Fibroblast of upper back skin (primary cell): ENCODE data around the gene TRHDE.
A peak's percentile ranks its signal among the peaks of the same experiment; 100 is the strongest.
"Not testable (repeated sequence)": the region's sequence is repeated elsewhere in the genome, so short reads cannot be mapped to it uniquely, and the experiment has no call there.

ENCODE experiments used
- DNase-seq: peaks from one replicate; pipeline ENCODE4 v3.0.0-alpha.2; 2013

TRHDE gene

DNA sequence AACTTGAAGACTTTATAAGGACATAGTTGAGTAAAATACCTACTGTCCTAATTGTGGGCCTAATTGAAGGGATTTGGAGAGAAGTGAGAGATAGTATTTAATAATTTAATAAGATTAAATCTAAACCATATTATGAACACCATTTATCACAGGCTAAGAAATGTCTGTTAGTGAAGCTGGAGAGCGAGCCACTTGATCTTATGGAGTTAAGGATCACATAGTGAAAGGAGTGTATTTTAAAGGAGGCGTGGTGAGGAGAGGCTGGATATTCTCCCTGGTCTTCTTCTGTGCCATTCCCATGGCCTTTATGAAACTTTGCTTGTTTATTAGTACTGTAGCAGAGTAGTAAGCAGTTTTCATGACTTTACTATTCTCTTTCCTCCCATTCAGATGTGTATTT is 172.4 kb downstream of the TRHDE start:
- DNase-seq, result no peak

DNA sequence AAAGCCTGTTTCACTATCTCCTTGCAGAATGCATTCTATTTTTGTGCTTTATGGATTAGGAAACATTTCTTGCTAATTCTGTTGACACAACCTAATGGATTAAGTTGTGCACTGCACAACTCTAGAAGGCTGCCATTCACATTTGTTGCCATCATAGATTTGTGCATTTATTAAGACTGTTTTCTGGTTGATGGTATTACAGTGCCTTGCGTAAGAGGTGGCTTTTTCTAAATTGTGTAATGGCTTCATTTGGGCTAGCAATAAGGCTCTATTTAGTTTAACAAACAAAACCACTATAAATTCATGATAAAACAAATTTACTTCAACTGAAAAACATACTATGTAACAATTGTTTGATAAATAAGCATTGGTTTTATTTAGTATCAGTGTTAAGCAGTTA is 175.9 kb downstream of the TRHDE start:
- DNase-seq, result no peak

DNA sequence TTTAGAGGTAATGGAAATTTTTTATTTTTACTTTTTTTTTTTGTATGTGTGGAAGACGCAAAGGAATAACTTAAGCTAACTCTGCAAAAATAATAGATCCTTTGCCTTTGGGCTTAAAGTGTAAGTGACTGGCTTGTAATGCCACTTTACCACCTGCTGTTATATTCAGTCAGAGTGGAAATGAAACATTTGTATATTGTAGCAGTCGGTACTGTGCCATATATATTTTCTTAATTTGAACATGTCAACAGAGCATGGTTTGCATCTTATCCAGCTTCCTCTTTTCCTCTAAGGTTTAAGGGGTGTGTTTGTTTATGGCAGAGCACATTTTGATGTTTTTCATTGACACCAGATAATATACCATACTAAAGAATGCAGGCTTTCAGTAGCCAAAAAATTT is 176.6 kb downstream of the TRHDE start:
- DNase-seq, result no peak

DNA sequence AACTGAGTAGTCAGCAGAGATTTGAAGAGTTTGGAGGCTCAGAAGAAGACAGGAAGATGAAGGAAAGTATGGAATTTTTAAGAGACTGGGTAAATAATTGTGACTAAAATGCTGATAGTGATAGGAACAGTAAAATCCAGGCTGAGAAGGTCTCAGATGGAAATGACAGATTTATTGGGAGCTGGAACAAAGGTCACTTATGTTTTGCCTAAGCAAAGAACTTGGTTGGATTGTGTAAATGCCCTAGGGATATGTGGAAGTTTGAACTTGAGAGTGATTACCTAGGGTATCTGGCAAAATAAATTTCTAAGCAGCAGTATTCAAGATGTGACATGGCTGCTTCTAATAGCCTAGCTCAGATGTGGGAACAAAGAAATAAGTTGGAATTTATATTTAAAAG is 180.9 kb downstream of the TRHDE start:
- no peak for DNase-seq

DNA sequence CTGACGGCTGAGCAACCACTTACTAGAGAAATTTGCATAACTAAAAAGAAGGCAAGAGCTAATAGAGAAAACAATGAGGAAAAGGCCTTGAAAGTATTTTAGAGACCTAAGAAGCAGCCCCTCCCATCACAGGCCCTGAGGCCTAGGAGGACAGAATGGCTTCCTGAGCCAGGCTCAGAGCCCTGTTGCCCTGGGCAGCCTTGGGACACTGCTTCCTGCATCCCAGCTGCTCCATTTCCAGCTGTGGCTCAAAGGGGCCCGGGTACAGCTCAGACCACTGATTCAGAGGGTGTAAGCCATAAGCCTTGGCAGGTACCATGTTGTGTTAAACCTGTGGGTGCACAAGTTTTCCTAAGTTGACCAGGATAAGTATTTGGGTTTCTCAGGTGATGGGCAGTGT is 181.4 kb downstream of the TRHDE start:
- no peak for DNase-seq

DNA sequence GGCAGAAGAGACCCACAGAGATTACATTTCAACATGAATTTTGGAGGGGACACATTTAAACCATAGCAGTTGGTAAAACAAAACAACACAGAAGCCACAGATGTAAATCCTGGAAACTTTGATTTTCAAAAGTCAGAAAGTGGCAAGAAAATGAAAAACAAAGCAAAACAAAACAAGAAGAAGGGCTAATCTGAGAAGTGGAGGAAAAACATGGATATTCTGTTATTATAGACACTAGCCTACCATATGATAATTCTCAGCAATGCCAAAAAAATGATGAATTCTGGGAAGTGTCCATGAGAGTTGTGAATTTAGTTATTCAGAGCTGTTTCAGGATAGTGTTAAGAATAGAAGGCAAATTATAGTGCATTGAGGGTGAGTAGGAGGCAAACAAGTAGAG is 192.3 kb downstream of the TRHDE start:
- DNase-seq, result no peak

DNA sequence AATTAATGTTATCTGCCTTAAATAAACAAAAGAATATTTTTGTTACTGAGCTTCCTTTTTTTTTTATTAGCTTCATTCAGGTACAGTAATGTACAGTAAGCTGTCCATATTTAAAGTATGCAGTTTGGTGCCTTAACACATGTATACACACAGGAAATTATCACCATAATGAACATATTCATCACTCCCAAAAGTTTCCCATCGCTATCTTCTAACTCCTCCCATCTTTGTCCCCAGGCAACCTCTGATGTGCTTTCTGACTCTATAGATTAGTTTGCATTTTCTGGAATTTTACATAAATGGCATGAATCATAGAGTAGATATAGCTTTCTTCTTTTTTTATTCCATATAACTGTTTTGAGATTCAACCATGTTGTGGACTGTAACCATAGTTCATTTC is 193.0 kb downstream of the TRHDE start:
- no peak for DNase-seq

DNA sequence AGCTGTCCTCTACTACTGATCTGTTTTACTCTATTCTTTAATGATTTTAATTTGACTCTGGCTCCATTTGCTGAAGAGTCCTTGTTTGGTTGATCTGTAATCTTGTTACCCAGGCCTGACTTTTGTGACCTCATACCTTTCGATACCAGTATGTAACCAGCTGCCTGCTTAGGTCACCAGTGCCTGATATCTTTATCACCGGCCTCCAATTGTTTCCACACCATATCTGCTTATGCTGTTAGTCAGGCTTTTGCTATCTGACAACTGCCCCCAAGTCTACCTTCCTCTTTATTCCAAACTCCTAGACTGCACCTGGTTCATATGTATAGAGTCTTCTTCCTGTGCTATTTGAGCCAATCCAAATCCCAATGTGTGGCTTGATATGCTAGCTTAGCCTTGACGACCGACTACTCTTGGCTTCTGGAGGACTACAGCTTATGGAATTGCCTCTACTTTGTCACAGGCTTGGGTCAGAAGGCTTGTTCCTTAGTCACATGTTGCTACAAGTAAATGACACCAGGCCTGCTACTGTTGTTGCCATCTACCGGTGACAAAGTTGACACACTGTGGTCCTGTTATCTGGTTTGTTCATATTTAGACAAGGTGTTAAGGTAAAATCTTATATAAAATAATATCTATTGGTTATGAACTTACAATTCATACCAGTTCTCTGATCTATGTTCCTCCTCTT is 193.9 kb downstream of the TRHDE start:
- no peak for DNase-seq

DNA sequence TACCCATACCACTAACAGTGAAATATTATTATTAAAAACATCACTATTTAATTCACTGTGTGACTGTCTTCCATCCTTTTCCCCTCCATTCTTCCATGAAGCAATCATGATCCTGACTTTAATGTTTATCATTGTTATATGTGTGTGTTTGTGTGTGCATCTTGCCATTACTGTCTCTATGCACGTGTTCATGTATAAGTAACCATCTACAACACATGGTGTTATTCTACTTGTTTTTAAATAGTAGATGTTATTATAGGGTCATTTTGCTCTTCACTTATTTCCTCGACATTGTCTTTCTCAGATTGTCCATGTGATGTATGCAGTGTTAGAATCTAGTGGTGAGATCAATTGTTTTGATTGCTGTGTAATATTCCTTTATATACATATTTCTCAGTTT is 195.8 kb downstream of the TRHDE start:
- no peak for DNase-seq

DNA sequence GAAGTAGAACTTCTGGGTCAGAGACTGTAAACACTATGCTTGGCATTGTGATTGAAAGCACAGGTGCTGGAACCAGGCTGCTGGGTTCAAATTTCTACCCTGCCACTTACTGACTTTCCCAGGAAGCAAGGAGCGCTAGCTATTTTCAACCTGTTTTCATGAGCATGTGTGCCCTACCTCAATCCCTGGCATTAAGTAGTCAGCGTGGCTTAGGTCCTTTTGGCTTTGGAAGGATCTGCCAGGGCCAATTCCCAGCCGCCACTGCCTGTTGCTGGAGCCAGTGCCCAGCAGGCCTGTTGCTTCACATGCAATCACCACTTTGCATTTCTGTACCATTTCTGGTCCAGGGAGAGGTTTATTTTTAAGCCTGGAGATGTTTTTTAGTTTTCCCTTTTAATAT is 196.3 kb downstream of the TRHDE start:
- DNase-seq, result no peak

DNA sequence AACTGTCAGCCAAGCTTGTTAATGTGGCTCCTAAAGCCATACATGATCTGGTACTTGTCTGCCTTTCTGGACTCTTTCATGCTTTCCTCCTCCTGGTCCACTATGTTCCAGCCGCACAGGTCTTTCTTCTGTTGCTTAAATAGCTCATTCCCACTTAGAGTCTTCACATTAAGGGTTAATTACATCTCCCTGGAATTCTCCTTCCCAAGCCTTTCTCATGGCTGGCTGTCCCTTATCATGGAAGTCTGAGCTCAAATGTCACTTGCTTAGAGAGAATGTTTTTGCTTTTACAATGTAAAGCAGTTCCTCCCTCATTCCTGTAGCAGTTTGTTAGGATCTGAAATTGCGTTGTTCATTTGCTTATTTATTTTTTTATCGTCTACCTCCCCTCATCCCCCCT is 199.6 kb downstream of the TRHDE start:
- DNase-seq, result no peak

DNA sequence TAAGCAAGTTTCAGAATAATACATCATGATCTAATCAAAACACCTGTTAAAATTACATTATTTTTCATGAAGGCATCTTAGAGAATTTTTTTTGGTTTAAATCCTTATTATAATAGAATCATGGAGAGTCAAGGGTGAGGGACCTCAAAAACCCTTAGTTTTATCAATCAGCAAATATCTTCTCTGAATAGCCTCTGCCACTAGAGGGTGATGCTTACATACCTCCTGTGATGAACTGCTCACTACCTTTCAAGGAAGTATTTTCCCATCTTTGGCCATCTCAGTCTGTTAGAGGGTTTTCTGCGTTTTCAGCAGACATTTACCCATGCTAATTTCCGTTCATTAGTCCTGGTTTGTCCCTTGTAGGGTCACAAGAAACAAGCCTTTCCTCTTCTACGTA is 200.2 kb downstream of the TRHDE start:
- no peak for DNase-seq

DNA sequence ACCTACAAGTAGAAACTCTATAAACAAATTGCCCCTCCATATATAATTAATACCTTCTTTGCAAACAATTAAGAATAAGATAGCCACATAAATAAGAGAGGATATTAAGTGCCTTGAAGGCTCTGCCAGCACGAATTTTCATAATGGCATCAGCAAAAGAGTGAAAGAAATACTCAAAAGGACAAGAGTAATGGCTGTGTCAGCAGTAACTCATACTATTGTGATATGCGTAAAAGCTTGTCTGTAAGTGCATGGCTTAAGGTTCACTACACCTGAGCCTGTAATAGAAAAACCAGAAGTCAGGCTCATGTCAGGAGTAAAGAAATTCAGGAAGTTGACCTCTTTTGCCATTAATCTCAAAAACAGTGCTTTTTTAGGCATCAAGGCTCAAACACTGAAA is 204.1 kb downstream of the TRHDE start:
- DNase-seq, result no peak

DNA sequence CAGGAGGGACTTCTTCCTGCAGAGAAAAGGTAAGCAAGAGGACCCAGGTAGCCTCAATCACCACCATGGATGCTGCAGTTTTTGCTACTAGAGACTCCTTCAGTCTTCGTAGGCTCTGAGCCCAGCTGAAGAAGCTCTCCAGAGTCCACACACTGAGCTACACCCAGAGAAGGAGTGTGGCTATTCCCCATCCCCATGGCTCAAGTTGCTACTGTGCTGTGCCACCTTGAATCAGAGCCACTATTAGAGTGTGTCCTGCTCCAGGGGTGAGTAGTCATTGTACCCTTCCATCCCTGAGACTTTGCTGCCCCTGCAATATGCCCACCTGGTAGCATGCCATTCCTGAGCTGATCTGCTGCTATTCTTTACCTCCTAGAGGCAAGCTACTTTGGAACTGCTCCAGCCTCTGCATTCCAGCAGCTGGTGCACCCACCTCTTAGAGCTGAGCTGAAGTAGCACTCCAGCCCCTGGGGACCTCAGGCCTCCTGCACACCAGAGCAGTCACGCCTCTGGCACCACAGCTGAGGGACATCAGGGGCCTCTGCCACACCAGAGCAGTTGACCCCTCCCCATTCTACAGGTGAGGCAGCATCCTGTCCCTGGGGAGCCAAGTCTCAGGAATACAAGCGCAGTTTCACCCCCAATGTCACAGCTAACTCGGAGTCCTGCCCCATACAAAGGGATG is 213.0 kb downstream of the TRHDE start:
- DNase-seq, result no peak

DNA sequence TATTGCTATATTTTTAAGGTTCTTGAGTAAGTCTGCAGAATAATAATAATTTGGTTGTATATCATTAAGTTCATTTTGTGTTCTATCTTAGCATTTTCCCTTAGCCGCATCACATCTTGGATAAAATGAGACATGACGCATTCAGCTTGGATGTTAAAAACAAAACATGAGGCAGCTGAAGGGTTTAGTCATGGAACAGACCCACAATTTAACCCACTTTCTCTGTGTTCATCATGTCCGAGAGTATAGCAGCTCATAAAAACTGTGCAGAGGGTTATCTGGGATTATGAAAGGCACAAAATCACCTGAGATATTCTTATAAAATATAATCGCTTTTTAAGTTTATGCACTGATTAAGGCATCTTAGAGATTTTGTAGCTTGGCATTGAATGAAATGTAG is 219.3 kb downstream of the TRHDE start:
- DNase-seq, result peak; percentile 61

DNA sequence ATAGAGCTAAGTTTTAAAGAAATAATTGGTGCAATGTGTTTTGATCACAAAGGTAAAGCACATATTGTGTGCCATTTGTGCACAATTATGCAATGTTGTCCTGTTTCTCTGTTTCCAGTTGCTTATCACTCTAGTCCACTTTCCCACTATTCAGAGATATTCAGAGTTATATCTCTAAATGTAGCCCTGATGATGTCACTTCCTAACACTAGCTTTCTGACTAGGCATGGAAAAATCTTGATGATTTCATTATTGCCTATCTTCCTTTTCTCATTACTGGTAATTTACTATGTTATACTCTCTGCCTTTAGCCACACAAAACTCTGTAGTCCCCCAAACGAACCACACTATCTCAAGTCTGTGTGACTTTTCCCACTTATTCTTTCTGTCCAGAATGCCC is 221.2 kb downstream of the TRHDE start:
- DNase-seq, result peak; percentile 8

DNA sequence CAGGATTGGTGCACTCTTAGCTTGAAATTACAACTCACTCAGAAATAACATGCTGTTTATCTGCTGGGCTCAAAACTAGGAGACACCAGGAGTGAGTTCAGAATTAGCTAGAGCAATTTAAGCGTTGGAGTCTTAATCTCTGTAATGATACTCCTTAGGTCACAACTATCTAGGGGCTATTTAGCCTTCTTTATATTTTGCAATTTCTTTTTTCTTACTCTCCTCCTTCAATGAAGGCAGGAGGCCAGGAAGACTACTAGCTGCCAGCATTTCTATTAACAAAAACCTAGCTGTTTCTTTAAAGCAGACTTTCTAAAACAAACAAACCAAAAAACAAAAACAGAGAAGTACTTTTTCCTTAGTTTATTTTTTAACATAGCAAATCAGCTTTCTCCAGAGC is 226.2 kb downstream of the TRHDE start:
- no peak for DNase-seq

DNA sequence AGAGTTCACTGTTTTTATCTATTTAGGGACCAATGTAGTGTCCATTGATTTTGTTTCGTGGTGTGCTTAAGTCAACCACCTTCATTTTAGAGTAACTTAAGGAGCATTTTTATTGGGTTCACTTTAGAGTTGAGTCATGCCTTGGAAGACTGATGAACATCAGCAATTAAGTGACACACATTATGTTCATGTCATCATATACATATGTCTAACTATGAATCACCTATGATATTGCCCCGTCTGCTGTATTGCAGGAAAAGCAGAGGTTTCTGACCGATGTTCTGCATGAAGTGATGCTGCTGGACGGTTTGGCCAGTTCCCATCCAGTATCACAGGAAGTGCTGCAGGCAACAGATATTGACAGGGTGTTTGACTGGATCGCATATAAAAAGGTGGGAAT is 227.1 kb downstream of the TRHDE start:
- peak; percentile 25 for DNase-seq

DNA sequence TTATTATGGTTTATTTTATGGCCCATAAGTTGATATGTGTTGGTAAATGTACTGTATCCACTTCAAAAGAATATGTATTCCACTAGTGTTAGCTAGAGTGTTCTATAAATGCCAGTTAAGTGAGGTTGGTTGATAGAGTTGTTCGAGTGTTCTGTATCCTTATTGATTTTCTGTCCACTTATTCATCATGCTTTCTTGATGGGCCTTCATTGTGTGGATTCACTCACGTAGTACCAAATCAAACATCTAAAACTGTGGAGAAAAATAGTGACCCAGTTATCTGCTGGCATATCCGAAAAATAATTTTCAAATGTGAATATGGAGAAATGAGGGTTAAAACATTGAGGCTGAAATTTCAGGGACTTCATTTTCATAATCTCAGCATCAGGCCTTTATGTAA is 230.4 kb downstream of the TRHDE start:
- DNase-seq, result no peak

DNA sequence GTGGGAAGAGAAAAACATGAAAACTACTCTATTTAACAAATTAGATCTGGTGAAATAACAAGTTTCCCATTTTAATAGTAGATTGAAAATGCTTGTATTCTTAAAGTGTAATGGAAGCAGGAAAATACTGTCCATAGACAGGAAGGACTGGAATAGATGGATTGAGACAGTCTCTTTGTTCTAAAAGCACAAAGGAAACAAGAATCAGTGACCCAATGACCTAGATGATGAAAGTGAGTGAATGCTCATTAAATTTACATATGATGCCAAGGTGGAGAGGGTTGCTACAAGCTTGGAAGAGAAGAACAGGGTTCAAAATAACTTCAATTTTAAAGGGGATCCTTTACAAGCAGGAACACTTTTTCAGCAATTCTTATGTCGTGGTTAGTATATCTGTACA is 233.1 kb downstream of the TRHDE start:
- DNase-seq, result no peak

DNA sequence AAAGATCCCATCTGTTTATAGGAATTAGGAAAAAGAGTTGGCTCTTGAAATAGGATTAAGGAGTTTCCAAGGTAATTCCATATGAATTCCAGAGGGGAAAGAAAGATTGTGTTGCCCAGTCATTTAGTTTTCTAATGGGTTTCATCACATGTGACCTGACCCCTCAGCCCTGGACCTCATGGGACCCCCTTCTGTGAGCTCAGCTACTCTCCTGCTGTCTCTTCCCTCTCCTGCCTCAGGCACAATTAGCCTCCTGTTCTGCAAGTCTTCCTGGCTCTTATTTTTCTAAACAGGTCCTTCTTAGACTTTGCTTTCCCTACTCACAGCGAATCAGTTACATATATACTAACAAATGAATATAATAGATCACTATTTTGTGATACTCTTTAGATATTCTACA is 237.7 kb downstream of the TRHDE start:
- no peak for DNase-seq

DNA sequence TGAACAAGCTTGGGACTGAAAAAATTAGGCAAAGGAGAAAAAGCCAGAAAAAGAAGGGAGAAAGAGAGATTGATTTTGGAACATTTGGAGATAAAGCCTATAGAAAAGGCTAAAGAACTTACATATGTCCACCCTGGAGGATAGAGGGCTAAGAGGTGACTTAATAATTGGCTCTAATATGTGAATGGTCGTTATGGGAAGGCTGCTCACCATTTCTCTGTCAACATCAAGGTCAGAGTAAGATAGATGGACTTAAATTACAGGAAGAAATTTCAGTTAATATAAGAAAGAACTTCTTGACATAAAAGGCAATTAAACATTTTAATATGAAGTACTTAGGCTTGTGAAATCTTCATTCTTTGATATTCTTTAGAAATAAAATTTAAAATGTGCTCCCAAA is 238.6 kb downstream of the TRHDE start:
- DNase-seq, result no peak

DNA sequence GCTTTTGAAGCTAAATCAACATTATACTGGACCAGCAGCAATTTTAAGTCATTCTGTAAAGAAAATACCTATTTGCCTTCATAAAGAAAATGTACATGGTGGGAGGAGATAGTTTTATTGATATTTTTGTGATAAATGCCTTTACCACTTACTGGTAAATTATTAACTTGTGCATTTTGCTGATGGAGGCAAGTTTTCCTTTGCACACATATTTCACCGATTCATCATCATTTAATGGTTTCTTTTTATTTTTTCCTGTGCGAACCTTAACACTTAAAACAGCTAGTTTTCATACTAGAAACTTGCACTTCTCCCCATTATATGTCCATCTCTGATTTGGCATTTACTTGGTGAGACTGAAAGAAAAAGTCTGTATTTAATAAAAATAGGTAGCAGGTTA is 239.3 kb downstream of the TRHDE start:
- no peak for DNase-seq

DNA sequence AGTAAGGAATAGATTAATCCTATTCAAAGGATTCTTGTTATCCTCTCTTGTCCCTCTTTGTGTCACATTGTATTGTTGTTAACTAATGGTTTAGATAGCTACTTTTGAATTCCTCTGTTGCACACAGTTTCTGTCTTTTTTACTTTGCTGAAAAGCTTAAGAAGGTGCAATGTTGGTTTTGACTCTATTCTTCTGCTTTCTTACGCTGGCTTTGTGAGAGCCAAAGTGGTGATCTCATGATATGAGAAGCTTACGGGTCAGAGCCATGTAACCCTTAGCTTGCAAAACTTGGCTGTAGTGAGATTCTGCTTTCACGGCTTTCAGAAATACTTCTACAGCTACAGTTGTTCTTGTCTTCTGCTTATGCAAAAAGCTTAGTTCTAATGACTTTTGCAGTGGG is 239.7 kb downstream of the TRHDE start:
- DNase-seq, result peak; percentile 42

DNA sequence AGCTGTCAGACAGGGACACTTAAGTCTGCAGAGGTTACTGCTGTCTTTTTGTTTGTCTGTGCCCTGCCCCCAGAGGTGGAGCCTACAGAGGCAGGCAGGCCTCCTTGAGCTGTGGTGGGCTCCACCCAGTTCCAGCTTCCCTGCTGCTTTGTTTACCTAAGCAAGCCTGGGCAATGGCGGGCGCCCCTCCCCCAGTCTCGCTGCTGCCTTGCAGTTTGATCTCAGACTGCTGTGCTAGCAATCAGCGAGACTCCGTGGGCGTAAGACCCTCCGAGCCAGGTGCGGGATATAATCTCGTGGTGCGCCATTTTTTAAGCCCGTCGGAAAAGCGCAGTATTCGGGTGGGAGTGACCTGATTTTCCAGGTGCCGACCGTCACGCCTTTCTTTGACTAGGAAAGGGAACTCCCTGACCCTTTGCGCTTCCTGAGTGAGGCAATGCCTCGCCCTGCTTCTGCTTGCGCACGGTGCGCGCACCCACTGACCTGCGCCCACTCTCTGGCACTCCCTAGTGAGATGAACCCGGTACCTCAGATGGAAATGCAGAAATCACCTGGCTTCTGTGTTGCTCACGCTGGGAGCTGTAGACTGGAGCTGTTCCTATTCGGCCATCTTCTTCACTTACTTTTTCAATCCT is 248.0 kb downstream of the TRHDE start:
- DNase-seq, result not testable (repeated sequence)
